Activated T-cell treated with anti-CD3 and anti-CD28 coated beads, Interleukin-2, amount 50 U/mL, for 4 hours (primary cell): ENCODE data around the gene SRBD1. TPM values are rescaled to one million over a fixed set of nuclear protein-coding genes. Genes with fewer than 3 reads are reported as not detected.

Experiments
- ATAC-seq, 2 donors: fragments of 200-7000 bp; cut with Tn5 transposase; one replicate each; pipeline ENCODE4 v1.10.0; 2021
- DNase-seq: peaks from one replicate; pipeline ENCODE4 v3.0.0-alpha.2; 2020
- H3K27me3 Mint-ChIP-seq: one replicate; pipeline ENCODE4 v1.8.0; 2021; ENCODE audit warnings: low read depth, mixed read lengths
- H3K36me3 Mint-ChIP-seq: one replicate; pipeline ENCODE4 v1.8.0; 2022; ENCODE audit warnings: mixed read lengths; ENCODE audit not compliant: insufficient read depth
- H3K4me1 Mint-ChIP-seq: one replicate; pipeline ENCODE4 v1.8.0; 2021; ENCODE audit warnings: low read depth, mixed read lengths
- H3K4me3 Mint-ChIP-seq: one replicate; pipeline ENCODE4 v1.8.0; 2021; ENCODE audit warnings: mild to moderate bottlenecking, moderate library complexity, mixed read lengths
- H3K9me3 Mint-ChIP-seq: one replicate; pipeline ENCODE4 v1.8.0; 2021; ENCODE audit warnings: mixed read lengths
- total RNA-seq, 3 donors: library from RNA; stranded (reverse); gene quantifications; one replicate each; pipeline ENCODE4 v1.2.1, GENCODE V29; 2021

Gene SRBD1
- total RNA-seq, 3 donors from 2014 or later, result 13.8 to 18.4 (median 15.5) TPM

- ATAC-seq, result no peak
- DNase-seq, result no peak
- H3K9me3 Mint-ChIP-seq, result no peaks in the 10 kb centered on the region
- H3K4me3 Mint-ChIP-seq, result no peak overlapping the region
- H3K4me1 Mint-ChIP-seq, result no peaks in the 10 kb centered on the region
- no peaks in the 10 kb centered on the region for H3K27me3 Mint-ChIP-seq
- H3K36me3 Mint-ChIP-seq, result peaks cover 11% of the 10 kb centered on the region
Measured at GRCh38 chr2:45401431-45401922, 209.6 kb downstream of the SRBD1 start.

DNA sequence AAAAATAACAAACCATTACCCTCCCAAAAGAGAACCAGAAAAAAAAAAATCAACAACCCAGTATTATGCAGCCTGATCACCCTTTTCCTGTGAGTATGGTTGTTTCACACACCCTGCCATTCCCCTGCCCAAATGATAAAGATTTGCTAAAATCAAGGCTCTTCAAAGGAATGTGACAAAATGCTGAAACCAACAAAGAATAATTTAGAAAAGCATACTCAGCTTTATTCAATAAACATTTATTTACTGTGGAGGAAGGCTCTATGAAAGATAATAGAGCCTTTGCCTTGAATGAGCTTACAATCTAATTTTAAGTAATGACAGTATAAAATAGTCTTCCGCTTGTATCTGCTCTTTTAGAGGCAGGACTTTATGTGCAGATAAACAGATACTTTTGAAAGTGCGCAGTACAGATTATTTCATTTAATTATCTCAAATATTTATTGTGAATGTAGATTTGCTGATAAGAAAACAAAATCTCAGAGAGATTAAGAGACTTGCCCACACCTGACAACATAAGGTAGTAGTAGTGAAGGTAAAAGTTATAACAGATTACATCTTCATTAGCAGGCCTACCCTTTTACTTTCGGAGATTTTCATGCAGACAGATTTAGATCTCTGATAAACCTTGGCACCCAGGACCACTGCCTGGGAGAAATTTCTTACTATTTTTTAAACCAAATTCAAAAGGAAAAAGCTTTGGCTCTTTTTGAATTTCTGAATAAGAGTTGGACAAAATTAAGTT, 211.9 kb downstream of the SRBD1 start:
- H3K27me3 Mint-ChIP-seq, result no peaks in the 10 kb centered on the region
- DNase-seq, result no peak
- H3K4me1 Mint-ChIP-seq, result no peaks in the 10 kb centered on the region
- H3K36me3 Mint-ChIP-seq, result peaks cover 11% of the 10 kb centered on the region
- ATAC-seq, result no peak
- no peak overlapping the region for H3K4me3 Mint-ChIP-seq
- H3K9me3 Mint-ChIP-seq, result no peaks in the 10 kb centered on the region

DNA sequence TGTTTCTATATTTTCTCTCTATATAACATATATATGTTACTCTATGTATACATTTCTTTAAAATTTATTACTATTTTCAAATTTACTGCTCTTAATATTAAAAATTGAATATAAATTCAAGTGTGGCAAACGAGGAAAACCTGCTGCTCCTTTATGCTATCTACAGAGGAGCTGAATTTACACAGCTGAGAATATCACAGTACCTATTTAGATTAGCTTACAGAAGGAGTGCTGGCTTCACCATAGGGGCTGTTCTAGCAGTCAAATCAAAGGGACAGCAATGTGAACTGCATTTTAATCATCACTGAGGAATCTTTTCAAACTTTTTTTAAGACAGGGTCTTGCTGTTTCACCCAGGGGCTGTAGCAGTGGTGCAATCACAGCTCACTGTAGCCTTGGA, 213.8 kb downstream of the SRBD1 start:
- ATAC-seq, result no peak

GRCh38 chr2:45396671-45397070, 214.4 kb downstream of the SRBD1 start:
- Mint-ChIP-seq H3K27me3 (no peaks in the 10 kb centered on the region), H3K9me3 (no peaks in the 10 kb centered on the region), H3K4me1 (no peaks in the 10 kb centered on the region), H3K36me3 (peaks cover 18% of the 10 kb centered on the region), H3K4me3 (no peak overlapping the region)
- DNase-seq (no peak), ATAC-seq (no peak)

More for the DNA sequence above, 213.8 kb downstream of the SRBD1 start:
- DNase-seq, result no peak
- no peaks in the 10 kb centered on the region for H3K9me3 Mint-ChIP-seq
- peaks cover 19% of the 10 kb centered on the region for H3K36me3 Mint-ChIP-seq
- no peaks in the 10 kb centered on the region for H3K27me3 Mint-ChIP-seq
- no peaks in the 10 kb centered on the region for H3K4me1 Mint-ChIP-seq
- no peak overlapping the region for H3K4me3 Mint-ChIP-seq

DNA sequence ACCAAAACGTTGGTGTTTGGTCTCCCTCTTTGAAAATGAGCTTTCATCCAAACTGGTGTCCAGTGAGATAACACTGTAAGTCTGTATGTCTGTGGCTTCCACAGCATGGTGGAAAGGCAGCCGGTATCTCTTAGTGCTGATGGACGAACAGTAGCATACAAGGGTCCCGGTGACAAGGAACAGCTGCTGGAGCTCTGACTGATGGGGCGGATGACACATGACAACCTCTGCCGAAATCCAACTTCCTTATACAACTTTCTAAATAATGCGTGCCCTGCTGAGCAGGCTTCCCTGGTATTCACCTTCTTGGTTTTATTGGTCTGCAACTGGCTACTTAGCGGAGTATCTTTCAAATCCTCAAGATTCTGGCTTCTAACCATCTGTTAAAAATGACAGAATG, 216.2 kb downstream of the SRBD1 start:
- Mint-ChIP-seq H3K36me3 (peaks cover 22% of the 10 kb centered on the region), H3K9me3 (no peaks in the 10 kb centered on the region), H3K4me3 (no peak overlapping the region), H3K27me3 (no peaks in the 10 kb centered on the region), H3K4me1 (no peaks in the 10 kb centered on the region)
- no peak for DNase-seq
- ATAC-seq, result no peak

DNA sequence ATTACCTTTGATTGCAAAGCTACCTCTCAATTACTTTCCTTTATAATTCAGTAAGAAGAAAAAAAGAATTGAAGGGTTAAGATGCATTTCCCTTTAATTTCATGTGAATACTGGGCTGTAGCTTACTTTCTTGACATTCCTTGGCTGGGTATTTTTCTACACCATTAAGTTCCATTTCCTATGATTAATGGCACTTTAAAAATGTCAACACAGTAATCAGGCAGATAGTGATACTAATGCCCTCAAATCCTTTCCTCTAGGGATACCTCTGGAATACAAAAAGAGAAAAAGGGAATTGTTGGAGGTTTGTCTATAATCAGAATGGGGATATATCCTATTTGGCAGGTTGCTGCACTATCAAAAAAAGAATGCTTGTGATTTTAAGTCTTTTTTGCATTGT, 216.9 kb downstream of the SRBD1 start:
- H3K36me3 Mint-ChIP-seq, result peaks cover 28% of the 10 kb centered on the region
- ATAC-seq (no peak), DNase-seq (no peak)
- H3K4me1 Mint-ChIP-seq, result no peaks in the 10 kb centered on the region
- no peaks in the 10 kb centered on the region for H3K27me3 Mint-ChIP-seq
- no peaks in the 10 kb centered on the region for H3K9me3 Mint-ChIP-seq
- H3K4me3 Mint-ChIP-seq, result no peak overlapping the region

- Mint-ChIP-seq H3K36me3 (peaks cover 45% of the 10 kb centered on the region), H3K4me1 (no peaks in the 10 kb centered on the region), H3K4me3 (no peak overlapping the region)
Measured at GRCh38 chr2:45391866-45392265, 219.2 kb downstream of the SRBD1 start.

DNA sequence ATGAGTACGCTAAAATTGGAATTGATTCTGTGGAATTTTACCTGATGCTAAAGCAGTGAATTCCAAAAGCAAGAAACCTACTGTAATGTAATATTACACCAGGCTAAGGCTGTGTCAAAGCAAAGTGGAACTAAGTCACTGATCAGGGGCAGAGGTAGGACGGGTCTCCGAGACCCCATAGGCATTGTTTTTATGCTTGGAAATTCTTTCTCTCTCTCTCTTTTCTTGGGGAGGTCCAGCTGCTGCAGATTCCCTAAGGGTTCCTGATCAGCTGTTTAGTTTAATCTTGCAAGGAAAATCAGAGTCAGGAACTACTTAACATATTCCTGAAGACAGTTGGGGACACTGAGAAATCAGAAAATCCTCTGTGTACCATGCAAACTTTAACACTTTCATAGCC, 220.2 kb downstream of the SRBD1 start:
- no peak for DNase-seq
- Mint-ChIP-seq H3K4me1 (no peaks in the 10 kb centered on the region), H3K9me3 (no peaks in the 10 kb centered on the region), H3K27me3 (no peaks in the 10 kb centered on the region), H3K4me3 (no peak overlapping the region), H3K36me3 (peaks cover 45% of the 10 kb centered on the region)
- ATAC-seq, result no peak

More at GRCh38 chr2:45391866-45392265, 219.2 kb downstream of the SRBD1 start:
- no peak for DNase-seq
- ATAC-seq, result no peak
- H3K27me3 Mint-ChIP-seq, result no peaks in the 10 kb centered on the region
- H3K9me3 Mint-ChIP-seq, result no peaks in the 10 kb centered on the region

- Mint-ChIP-seq H3K9me3 (no peaks in the 10 kb centered on the region), H3K4me3 (no peak overlapping the region), H3K4me1 (no peaks in the 10 kb centered on the region), H3K36me3 (peaks cover 45% of the 10 kb centered on the region), H3K27me3 (no peaks in the 10 kb centered on the region)
- DNase-seq, result no peak
- ATAC-seq, result no peak
Measured at GRCh38 chr2:45390441-45390840, 220.6 kb downstream of the SRBD1 start.

DNA sequence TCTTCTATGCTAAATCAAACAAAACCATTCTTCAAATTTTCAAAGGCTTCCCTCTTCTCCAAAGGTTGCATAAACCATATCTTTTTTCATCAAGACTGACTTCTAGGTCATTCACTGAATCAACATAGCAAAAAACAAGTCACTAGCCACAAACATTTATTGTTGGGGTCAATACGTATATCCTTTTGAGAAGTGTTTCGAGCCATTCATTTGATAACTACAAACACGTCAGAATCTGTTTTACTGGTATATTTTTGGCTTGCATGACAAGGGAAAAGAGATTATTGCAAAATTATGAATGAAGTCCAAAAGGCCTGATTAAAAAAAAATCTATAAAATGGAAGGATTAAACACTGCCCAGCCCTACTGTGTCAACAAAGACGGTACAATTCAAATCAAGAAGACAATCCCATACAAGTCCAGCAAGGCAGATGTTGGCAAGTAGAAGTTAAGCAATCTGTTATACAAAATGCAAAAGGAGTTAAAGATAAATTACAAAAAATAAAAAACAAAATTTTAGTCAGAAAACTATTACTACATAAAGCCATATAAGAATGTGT, 222.4 kb downstream of the SRBD1 start:
- no peak for DNase-seq
- Mint-ChIP-seq H3K9me3 (no peaks in the 10 kb centered on the region), H3K4me1 (no peaks in the 10 kb centered on the region), H3K36me3 (peaks cover 45% of the 10 kb centered on the region), H3K27me3 (no peaks in the 10 kb centered on the region), H3K4me3 (no peak overlapping the region)
- no peak for ATAC-seq

DNA sequence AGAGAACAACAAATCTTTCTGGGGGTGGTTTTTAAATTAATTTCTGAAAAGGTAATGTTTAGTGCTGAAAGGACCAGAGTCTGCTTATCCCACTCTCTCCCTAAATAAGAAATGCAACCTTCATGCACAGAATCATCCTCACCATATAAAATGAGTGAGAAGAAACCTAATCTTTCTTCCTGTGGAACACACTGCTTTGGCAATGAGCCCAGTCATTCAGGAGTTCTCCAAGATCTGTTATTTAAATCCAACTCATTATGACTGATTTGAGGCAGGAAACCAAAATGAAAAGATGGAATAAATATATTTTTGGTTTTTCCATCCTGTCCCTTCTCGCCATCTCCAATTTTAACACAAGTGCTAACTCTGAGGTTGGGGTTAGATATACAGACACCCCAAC, 228.3 kb downstream of the SRBD1 start:
- H3K4me3 Mint-ChIP-seq, result no peak overlapping the region
- DNase-seq (no peak), ATAC-seq (no peak)
- no peaks in the 10 kb centered on the region for H3K27me3 Mint-ChIP-seq
- H3K36me3 Mint-ChIP-seq, result peaks cover 4% of the 10 kb centered on the region
- no peaks in the 10 kb centered on the region for H3K9me3 Mint-ChIP-seq
- no peaks in the 10 kb centered on the region for H3K4me1 Mint-ChIP-seq

DNA sequence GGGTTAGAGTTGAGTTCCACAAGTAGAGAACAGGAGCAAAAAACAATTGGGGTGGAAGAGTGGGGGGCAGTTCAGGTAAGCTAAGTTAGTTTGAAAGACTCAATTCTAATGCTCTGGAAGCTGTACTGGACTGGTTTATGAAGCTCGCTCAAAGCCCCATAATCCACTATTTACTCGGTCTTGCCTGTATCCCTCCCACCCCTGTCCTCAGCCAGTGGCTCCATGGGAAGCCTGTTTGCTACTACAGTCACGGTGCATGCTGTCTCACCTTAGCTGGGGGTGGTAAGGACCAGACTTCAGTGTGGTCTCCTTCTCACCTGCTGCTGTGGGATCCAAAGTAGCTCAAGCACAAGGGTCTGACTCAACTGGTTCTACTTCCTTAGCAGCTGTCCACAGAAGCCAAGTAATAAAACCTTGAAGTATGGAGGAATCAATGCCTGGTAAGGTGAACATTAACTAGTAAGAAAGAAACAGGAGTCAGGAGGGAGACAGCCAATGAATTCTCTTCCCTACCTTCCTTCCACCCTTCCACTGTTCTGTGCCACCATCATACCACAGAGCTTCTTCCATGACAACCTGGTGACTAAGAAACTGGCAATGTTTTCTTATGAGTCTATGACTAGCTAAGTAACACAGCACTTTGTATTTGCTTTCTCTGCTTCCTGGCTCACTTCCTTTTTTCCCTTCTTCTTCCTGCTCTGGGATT, 230.8 kb downstream of the SRBD1 start:
- Mint-ChIP-seq H3K27me3 (no peaks in the 10 kb centered on the region), H3K4me3 (no peak overlapping the region), H3K4me1 (no peaks in the 10 kb centered on the region), H3K9me3 (no peaks in the 10 kb centered on the region), H3K36me3 (no peaks in the 10 kb centered on the region)
- DNase-seq (no peak), ATAC-seq (no peak)

GRCh38 chr2:45379399-45380087, 231.5 kb downstream of the SRBD1 start:
- Mint-ChIP-seq H3K36me3 (no peaks in the 10 kb centered on the region), H3K4me1 (no peaks in the 10 kb centered on the region), H3K4me3 (no peak overlapping the region), H3K27me3 (no peaks in the 10 kb centered on the region), H3K9me3 (no peaks in the 10 kb centered on the region)
- DNase-seq, result no peak
- no peak for ATAC-seq

GRCh38 chr2:45373534-45373933, 237.5 kb downstream of the SRBD1 start:
- H3K9me3 Mint-ChIP-seq, result no peaks in the 10 kb centered on the region
- DNase-seq (no peak), ATAC-seq (no peak)
- H3K36me3 Mint-ChIP-seq, result no peaks in the 10 kb centered on the region
- no peaks in the 10 kb centered on the region for H3K4me1 Mint-ChIP-seq
- no peak overlapping the region for H3K4me3 Mint-ChIP-seq
- no peaks in the 10 kb centered on the region for H3K27me3 Mint-ChIP-seq
